Panc1 (cell line): ENCODE measurements around the gene DHCR24. TPM values are rescaled to one million over a fixed set of nuclear protein-coding genes. Genes with fewer than 3 reads are reported as not detected.

Source experiments
- ATAC-seq: fragments of 200-7000 bp; cut with Tn5 transposase; 2 replicates; pipeline ENCODE4 v1.9.1; 2020; ENCODE audit warnings: mild to moderate bottlenecking, moderate library complexity
- BruUV-seq: library from RNA; stranded (reverse); fragments of 400-500 nt; replicated peaks from 2 replicates; lab custom pipeline; 2021; lab: Mats Ljungman, UMichigan
- CTCF ChIA-PET: fragments of 300-600 bp; sonication (Branson Sonifier 250); formaldehyde crosslinking; loops from one replicate; lab custom pipeline; 2022; ENCODE audit warnings: antibody characterized with exemption; lab: Charles Lee
- POLR2A ChIA-PET: fragments of 300-600 bp; sonication (Branson Sonifier 250); formaldehyde crosslinking; loops from one replicate; lab custom pipeline; 2022; ENCODE audit warnings: antibody characterized with exemption; lab: Charles Lee
- DNase-seq: peaks from one replicate; pipeline ENCODE4 v3.0.0-alpha.2; 2010; ENCODE audit warnings: low read depth, low spot score
- H3K27ac ChIP-seq: 2 replicates; pipeline ENCODE4 v1.5.1; 2011; ENCODE audit warnings: mild to moderate bottlenecking, low read length, inconsistent platforms
- H3K27me3 ChIP-seq: fragments of 200-500 bp; sonication (Bioruptor generic); 2 replicates; pipeline ENCODE4 v1.6.0; 2014; ENCODE audit warnings: low read length, inconsistent platforms; ENCODE audit not compliant: control insufficient read depth, insufficient read depth
- H3K36me3 ChIP-seq: fragments of 200-500 bp; sonication (Bioruptor generic); 2 replicates; pipeline ENCODE4 v1.5.1; 2014; ENCODE audit warnings: inconsistent platforms, mild to moderate bottlenecking, low read length, moderate library complexity; ENCODE audit not compliant: control insufficient read depth, insufficient read depth
- H3K4me1 ChIP-seq: 2 replicates; pipeline ENCODE4 v1.5.1; 2011; ENCODE audit warnings: inconsistent platforms, mild to moderate bottlenecking, low read length, moderate library complexity; ENCODE audit not compliant: control insufficient read depth, insufficient read depth
- H3K4me3 ChIP-seq, 2 experiments: 2 replicates each; pipeline ENCODE4 v1.5.1; 2011 to 2012; ENCODE audit warnings: low read depth in 2 of 2, low read length in 2 of 2, mild to moderate bottlenecking in 2 of 2, inconsistent platforms in 1 of 2, moderate library complexity in 1 of 2
- H3K9me3 ChIP-seq: fragments of 200-500 bp; sonication (Bioruptor generic); 2 replicates; pipeline ENCODE4 v1.5.1; 2014; ENCODE audit warnings: low read depth, mild to moderate bottlenecking, inconsistent platforms, low read length, moderate library complexity; ENCODE audit not compliant: control insufficient read depth, insufficient read depth
- CTCF ChIP-seq: fragments of 450-650 bp; IDR thresholded peaks from 2 replicates; pipeline ENCODE4 v1.5.1; 2017; ENCODE audit warnings: mild to moderate bottlenecking
- POLR2AphosphoS5 ChIP-seq: IDR thresholded peaks from 2 replicates; pipeline ENCODE4 v1.6.1; 2012; ENCODE audit warnings: mild to moderate bottlenecking, low read depth, low read length, moderate library complexity
- REST ChIP-seq, 2 experiments: IDR thresholded peaks; 2 replicates each; pipeline ENCODE4 v1.6.1; 2011 to 2012; ENCODE audit warnings: low read depth in 2 of 2, control low read depth in 1 of 2, low read length in 1 of 2, mild to moderate bottlenecking in 1 of 2, moderate library complexity in 1 of 2; ENCODE audit not compliant: insufficient read depth in 1 of 2
- SIN3A ChIP-seq: IDR thresholded peaks from 2 replicates; pipeline ENCODE4 v1.6.1; 2012; ENCODE audit warnings: low read depth, mild to moderate bottlenecking, low read length, moderate library complexity, borderline replicate concordance; ENCODE audit not compliant: insufficient read depth
- TCF7L2 ChIP-seq: IDR thresholded peaks from 2 replicates; pipeline ENCODE4 v1.6.1; 2011; ENCODE audit warnings: mild to moderate bottlenecking, low read depth, low read length, inconsistent platforms
- in situ Hi-C: cut with HindIII; loops from 2 replicates; pipeline ENCODE4 v1.10.0; 2016; ENCODE audit warnings: low sequenced_read_pairs, low pct_unique_long_range_greater_than_20kb
- intact Hi-C: fragments of 100-400 bp; cut with micrococcal nuclease; formaldehyde crosslinking; loops from one replicate; pipeline ENCODE4 v1.10.0; 2022; ENCODE audit not compliant: unreplicated experiment
- total RNA-seq: library from RNA; stranded (reverse); gene quantifications from one replicate; pipeline ENCODE4 v1.2.1, GENCODE V29; 2021; ENCODE audit not compliant: unreplicated experiment

The DHCR24 gene
- total RNA-seq, 1 experiment from 2014 or later: 313 TPM

DNA sequence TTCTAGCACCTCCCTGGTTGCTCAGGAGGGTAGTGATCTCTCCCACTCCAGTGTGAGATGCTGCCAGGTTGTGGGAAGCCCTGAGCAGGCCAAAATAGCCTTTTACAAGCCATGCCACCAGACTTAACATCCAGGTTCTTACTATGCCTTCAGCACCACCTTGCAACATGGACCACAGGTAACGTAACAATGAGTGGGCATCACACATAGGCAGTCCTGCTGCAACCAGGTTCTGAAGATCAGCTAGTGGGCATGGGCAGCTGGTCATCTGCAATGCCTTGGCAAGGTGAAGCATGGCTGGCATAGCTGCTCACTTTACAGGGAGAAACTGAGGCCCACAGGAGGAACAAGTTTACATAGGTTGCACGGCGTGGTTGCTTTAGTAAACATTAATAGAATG is 40.7 kb downstream of the DHCR24 start:
- CTCF ChIA-PET: no interaction called here
- Histone ChIP-seq H3K4me1 (no peaks in the 10 kb centered on the region), H3K4me3 (no peak overlapping the region), H3K27ac (no peak overlapping the region), H3K36me3 (peaks cover 2% of the 10 kb centered on the region; the same call in 1 of the 2 replicates), H3K9me3 (no peaks in the 10 kb centered on the region), H3K27me3 (no peaks in the 10 kb centered on the region)
- intact Hi-C loops (no loop called here), in situ Hi-C loops (no loop called here)
- TF ChIP-seq TCF7L2: no peak
- no peak for TF ChIP-seq REST (IDR thresholded peaks at IDR 0.05; ENCODE audit: insufficient read depth in 1 of 2, low read depth in 2 of 2, low read length in 1 of 2)
- TF ChIP-seq SIN3A: no peak
- TF ChIP-seq POLR2AphosphoS5: no peak
- no peak for TF ChIP-seq CTCF
- DNase-seq: no peak
- POLR2A ChIA-PET: no interaction called here
- peak; percentile 9; the same call in 1 of the 2 replicates for ATAC-seq
- BruUV-seq: no TSS peak

DNA sequence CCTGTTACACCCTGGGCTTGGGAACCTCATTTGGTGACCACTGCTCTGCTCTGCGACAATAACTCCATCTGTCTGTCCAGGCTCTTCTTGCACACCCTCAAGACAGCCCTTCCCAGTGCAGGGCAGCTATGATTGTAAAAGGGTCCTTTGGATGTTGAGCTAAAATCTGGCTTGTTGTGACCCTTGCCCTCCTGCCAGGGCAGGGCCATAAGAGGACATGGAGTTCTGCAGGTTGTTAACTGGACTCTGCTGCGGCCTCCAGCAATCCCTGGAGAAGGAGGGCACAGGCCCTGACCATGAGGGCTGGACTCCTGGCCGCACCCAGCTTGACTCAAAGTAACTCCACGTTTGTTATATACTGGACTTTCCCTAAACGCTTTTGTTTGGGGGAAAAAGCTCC is 41.2 kb downstream of the DHCR24 start:
- H3K36me3 ChIP-seq: peaks cover 2% of the 10 kb centered on the region; the same call in 1 of the 2 replicates
- ATAC-seq (no peak), DNase-seq (no peak)
- no peaks in the 10 kb centered on the region for H3K27me3 ChIP-seq
- ChIA-PET POLR2A (no interaction called here), CTCF (interaction anchor here (0.6 kb wide), 1 partner anchor 84 kb away, joined by 11 read pairs; no protein-coding TSS in a partner anchor)
- no peak overlapping the region for H3K4me3 ChIP-seq
- no peaks in the 10 kb centered on the region for H3K9me3 ChIP-seq
- in situ Hi-C loops (no loop called here), intact Hi-C loops (no loop called here)
- no peak overlapping the region for H3K27ac ChIP-seq
- no TSS peak for BruUV-seq
- no peak for TF ChIP-seq POLR2AphosphoS5
- no peak for TF ChIP-seq CTCF
- TF ChIP-seq TCF7L2: no peak
- no peak for TF ChIP-seq REST (IDR thresholded peaks at IDR 0.05; ENCODE audit: insufficient read depth in 1 of 2, low read depth in 2 of 2, low read length in 1 of 2)
- no peak for TF ChIP-seq SIN3A
- no peaks in the 10 kb centered on the region for H3K4me1 ChIP-seq
